Measurements from ENCODE around the gene TUBD1. TPM values are rescaled to one million over a fixed set of nuclear protein-coding genes. Genes with fewer than 3 reads are reported as not detected.
A peak's percentile ranks its signal among the peaks of the same experiment; 100 is the strongest.
"Not testable (repeated sequence)": the region's sequence is repeated elsewhere in the genome, so short reads cannot be mapped to it uniquely, and the experiment has no call there.

Gene TUBD1
- polyA plus RNA-seq (2012; ENCODE audit: missing spikeins) = 6.4 TPM

DNA sequence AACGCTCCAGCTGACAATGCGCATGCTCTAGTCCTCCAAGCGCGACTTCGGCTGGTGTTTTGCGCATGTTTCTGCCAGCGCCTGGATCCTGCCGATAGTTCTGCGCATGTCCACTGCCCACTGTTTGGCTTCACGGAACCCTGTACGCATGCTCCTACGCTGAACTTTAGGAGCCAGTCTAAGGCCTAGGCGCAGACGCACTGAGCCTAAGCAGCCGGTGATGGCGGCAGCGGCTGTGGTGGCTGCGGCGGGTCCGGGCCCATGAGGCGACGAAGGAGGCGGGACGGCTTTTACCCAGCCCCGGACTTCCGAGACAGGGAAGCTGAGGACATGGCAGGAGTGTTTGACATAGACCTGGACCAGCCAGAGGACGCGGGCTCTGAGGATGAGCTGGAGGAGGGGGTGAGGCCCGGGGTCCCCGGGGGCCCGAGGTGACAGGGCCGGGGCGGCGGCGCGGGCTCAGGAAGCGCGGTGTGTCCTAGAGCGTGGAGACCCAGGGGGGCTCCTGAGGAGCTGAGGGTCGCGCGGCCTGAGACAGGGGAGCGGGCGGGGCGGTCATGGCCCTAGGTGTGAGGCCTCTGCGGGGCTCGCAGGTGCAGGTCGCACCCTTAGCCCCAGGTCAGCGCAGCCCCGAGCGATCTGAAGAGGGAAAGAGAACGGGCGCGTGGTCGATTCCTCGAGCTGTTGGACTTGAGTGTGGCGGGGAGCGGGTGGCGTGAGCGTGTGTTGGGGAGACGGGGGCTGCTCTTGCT, at the start of gene TUBD1, which contains the start of gene RPS6KB1:
TUBD1 (minus strand) TSS at position 20 of the 752 bp plus-strand sequence. CDS start 1,941 bp downstream, outside the sequence.
RPS6KB1 (plus strand) TSS at position 198 of the 752 bp plus-strand sequence; CDS start at position 262, 64 bp downstream.
- DNase-seq (ENCODE audit: insufficient read length) (peak; percentile 86), FAIRE-seq (peak; percentile 97)
- TF ChIP-seq POLR2AphosphoS5 (IDR thresholded peaks at IDR 0.05; ENCODE audit: low read depth, low read length) (peak; percentile 95), TAF1 (IDR thresholded peaks at IDR 0.05; ENCODE audit: borderline replicate concordance, low read depth, low read length) (peak; percentile 87), POLR2A (IDR thresholded peaks at IDR 0.05; ENCODE audit: low read depth, low read length) (peak; percentile 98)

GRCh38 chr17:59941131-59941530, 48.4 kb upstream of the TUBD1 start:
- FAIRE-seq = no peak
- DNase-seq (ENCODE audit: insufficient read length) = no peak
- TF ChIP-seq POLR2A (IDR thresholded peaks at IDR 0.05; ENCODE audit: low read depth, low read length) = no peak
- TF ChIP-seq TAF1 (IDR thresholded peaks at IDR 0.05; ENCODE audit: borderline replicate concordance, low read depth, low read length) = no peak
- TF ChIP-seq POLR2AphosphoS5 (IDR thresholded peaks at IDR 0.05; ENCODE audit: low read depth, low read length) = no peak

GRCh38 chr17:59940697-59941096, 48.0 kb upstream of the TUBD1 start:
- not testable (repeated sequence) for DNase-seq (ENCODE audit: insufficient read length); FAIRE-seq

DNA sequence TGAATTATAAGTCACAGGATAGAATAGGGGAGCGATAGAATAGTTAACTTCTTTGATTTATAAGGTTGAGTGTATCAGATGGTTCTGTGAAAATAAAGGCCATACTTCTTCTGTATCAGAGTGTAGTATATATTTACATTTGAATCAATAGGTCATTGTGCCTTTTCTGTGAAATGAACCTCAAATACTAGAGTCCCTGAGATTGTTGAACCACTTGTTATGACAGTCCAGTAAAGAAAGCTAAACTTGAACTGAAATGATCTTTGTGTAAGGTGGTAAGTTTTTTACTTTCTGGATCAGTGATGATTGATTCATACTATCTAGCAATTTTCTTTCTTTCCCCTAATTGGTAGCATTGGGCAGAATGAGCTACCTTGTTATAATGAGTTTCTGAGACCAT, 40.6 kb upstream of the TUBD1 start:
- not testable (repeated sequence) for DNase-seq (ENCODE audit: insufficient read length); FAIRE-seq

- DNase-seq (ENCODE audit: insufficient read length); FAIRE-seq: not testable (repeated sequence)
Measured at GRCh38 chr17:59930768-59931167, 38.0 kb upstream of the TUBD1 start.

GRCh38 chr17:59930121-59930520, 37.4 kb upstream of the TUBD1 start:
- FAIRE-seq; DNase-seq (ENCODE audit: insufficient read length): not testable (repeated sequence)

- not testable (repeated sequence) for FAIRE-seq; DNase-seq (ENCODE audit: insufficient read length)
Measured at GRCh38 chr17:59920637-59921036, 27.9 kb upstream of the TUBD1 start.

GRCh38 chr17:59916446-59916845, 23.7 kb upstream of the TUBD1 start:
- DNase-seq (ENCODE audit: insufficient read length) = no peak
- no peak for FAIRE-seq
- no peak for TF ChIP-seq POLR2A (IDR thresholded peaks at IDR 0.05; ENCODE audit: low read depth, low read length)
- no peak for TF ChIP-seq TAF1 (IDR thresholded peaks at IDR 0.05; ENCODE audit: borderline replicate concordance, low read depth, low read length)
- TF ChIP-seq POLR2AphosphoS5 (IDR thresholded peaks at IDR 0.05; ENCODE audit: low read depth, low read length) = no peak

DNA sequence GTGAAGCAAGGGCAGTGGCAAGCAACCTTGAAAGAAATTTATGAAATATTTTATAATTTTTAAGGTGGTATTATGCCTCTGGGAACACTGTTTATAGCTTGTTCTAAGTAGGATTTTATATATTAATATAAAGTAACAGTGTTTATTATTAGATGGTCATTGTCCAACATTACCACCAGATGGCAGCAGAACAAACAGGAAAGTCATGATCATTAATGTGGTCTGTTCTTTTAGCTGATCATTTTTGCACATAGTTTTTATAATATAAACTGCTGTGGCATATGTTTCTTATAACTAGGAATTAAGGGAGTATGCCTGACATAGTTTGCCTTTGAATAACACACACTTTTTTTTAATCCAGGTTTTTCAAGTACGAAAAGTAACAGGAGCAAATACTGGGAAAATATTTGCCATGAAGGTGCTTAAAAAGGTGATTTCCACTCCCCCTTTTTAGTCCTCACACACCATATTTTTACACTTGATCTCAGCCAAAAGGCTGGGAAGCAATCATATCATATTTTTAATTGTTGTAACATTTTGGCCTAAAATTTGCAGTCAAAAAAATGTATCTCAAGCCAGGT, 21.6 kb upstream of the TUBD1 start:
- FAIRE-seq (peak; percentile 74), DNase-seq (ENCODE audit: insufficient read length) (peak; percentile 19)
- no peak for TF ChIP-seq TAF1 (IDR thresholded peaks at IDR 0.05; ENCODE audit: borderline replicate concordance, low read depth, low read length)
- TF ChIP-seq POLR2A (IDR thresholded peaks at IDR 0.05; ENCODE audit: low read depth, low read length) = no peak
- TF ChIP-seq POLR2AphosphoS5 (IDR thresholded peaks at IDR 0.05; ENCODE audit: low read depth, low read length) = no peak

DNA sequence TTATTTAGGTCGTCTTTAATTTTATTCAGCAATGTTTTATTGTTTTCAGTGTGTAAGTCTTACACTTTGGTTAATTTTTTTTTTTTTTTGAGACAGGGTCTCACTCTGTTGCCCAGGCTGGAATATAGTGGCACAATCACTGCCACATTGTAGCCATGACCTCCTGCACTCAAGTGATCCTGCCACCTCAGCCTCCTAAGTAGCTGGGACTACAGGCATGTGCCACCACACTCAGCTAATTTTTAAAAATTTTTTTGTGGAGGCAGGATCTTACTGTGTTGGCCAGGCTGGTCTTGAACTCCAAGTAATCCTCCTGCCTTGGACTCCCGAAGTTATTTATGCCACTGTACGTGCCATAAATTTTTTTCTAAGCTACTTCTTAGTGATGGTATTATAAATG, 14.7 kb upstream of the TUBD1 start:
- no peak for TF ChIP-seq POLR2AphosphoS5 (IDR thresholded peaks at IDR 0.05; ENCODE audit: low read depth, low read length)
- no peak for TF ChIP-seq POLR2A (IDR thresholded peaks at IDR 0.05; ENCODE audit: low read depth, low read length)
- no peak for TF ChIP-seq TAF1 (IDR thresholded peaks at IDR 0.05; ENCODE audit: borderline replicate concordance, low read depth, low read length)
- DNase-seq (ENCODE audit: insufficient read length) (no peak), FAIRE-seq (no peak)

GRCh38 chr17:59903455-59903854, 10.7 kb upstream of the TUBD1 start:
- no peak for DNase-seq (ENCODE audit: insufficient read length)
- no peak for TF ChIP-seq POLR2AphosphoS5 (IDR thresholded peaks at IDR 0.05; ENCODE audit: low read depth, low read length)
- TF ChIP-seq POLR2A (IDR thresholded peaks at IDR 0.05; ENCODE audit: low read depth, low read length) = no peak
- TF ChIP-seq TAF1 (IDR thresholded peaks at IDR 0.05; ENCODE audit: borderline replicate concordance, low read depth, low read length) = no peak
- no peak for FAIRE-seq

GRCh38 chr17:59901604-59902003, 8.9 kb upstream of the TUBD1 start:
- no peak for TF ChIP-seq POLR2AphosphoS5 (IDR thresholded peaks at IDR 0.05; ENCODE audit: low read depth, low read length)
- FAIRE-seq (no peak), DNase-seq (ENCODE audit: insufficient read length) (no peak)

DNA sequence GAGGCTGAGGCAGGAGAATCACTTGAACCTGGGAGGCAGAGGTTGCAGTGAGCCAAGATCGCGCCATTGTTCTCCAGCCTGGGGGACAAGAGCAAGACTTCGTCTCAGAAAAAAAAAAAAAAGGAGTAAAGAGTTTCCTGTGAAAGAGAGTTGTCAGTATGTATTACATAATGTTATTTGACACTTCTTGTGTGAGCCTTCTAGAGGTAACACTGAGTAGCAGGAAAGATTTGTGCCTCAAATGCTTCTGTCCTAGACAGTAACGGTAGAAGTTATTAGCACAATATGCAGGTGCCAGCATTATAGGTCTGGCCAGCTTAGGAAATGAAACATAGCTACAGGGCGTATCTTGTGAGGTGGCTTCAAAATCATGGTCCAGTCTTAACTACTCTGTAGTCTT, 6.4 kb upstream of the TUBD1 start:
- no peak for DNase-seq (ENCODE audit: insufficient read length)
- TF ChIP-seq POLR2AphosphoS5 (IDR thresholded peaks at IDR 0.05; ENCODE audit: low read depth, low read length) = no peak
- TF ChIP-seq POLR2A (IDR thresholded peaks at IDR 0.05; ENCODE audit: low read depth, low read length) = no peak
- TF ChIP-seq TAF1 (IDR thresholded peaks at IDR 0.05; ENCODE audit: borderline replicate concordance, low read depth, low read length) = no peak
- FAIRE-seq = no peak

All from GM12892 (cell line).